ENCODE results near the gene KCNQ5. TPM values are rescaled to one million over a fixed set of nuclear protein-coding genes. Genes with fewer than 3 reads are reported as not detected.

Gene KCNQ5
- total RNA-seq, 1 experiment from 2014 or later: 9.4 TPM

DNA sequence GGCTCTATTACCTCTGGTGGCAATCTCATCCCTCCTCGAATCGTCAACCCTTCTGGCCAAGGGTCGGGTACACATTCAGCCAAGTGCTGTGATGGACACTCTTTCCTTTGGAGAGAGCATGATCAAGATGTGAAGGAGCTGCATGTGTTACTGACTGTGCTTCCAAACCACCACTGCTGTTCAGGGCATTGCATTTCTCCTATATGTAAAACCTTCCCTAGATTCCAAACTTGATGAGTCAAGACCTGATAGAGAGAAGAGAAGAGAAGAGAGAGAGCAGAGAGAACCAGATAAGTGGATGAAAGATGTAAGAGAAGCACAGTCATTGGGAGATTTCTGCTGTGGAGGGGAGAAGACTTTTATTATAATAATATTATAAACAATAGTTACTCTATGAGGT lies 162.2 kb downstream of the KCNQ5 start:
- intact Hi-C loops (cut with micrococcal nuclease; ENCODE audit: unreplicated experiment): no loop called here
- in situ Hi-C loops (cut with HindIII; ENCODE audit: low pct_unique_long_range_greater_than_20kb, low sequenced_read_pairs): no loop called here
- no peak for TF ChIP-seq TCF7L2 (IDR thresholded peaks at IDR 0.05; ENCODE audit: low read depth, low read length)
- TF ChIP-seq SIN3A (IDR thresholded peaks at IDR 0.05; ENCODE audit: borderline replicate concordance, insufficient read depth, low read depth, low read length): no peak
- TF ChIP-seq POLR2AphosphoS5 (IDR thresholded peaks at IDR 0.05; ENCODE audit: low read depth, low read length): no peak
- TF ChIP-seq, protein P1, sequence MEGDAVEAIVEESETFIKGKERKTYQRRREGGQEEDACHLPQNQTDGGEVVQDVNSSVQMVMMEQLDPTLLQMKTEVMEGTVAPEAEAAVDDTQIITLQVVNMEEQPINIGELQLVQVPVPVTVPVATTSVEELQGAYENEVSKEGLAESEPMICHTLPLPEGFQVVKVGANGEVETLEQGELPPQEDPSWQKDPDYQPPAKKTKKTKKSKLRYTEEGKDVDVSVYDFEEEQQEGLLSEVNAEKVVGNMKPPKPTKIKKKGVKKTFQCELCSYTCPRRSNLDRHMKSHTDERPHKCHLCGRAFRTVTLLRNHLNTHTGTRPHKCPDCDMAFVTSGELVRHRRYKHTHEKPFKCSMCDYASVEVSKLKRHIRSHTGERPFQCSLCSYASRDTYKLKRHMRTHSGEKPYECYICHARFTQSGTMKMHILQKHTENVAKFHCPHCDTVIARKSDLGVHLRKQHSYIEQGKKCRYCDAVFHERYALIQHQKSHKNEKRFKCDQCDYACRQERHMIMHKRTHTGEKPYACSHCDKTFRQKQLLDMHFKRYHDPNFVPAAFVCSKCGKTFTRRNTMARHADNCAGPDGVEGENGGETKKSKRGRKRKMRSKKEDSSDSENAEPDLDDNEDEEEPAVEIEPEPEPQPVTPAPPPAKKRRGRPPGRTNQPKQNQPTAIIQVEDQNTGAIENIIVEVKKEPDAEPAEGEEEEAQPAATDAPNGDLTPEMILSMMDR (IDR thresholded peaks at IDR 0.05): no peak
- TF ChIP-seq REST (IDR thresholded peaks at IDR 0.05; ENCODE audit: insufficient read depth in 1 of 2, low read depth in 2 of 2, low read length in 1 of 2): no peak
- Histone ChIP-seq H3K9me3 (ENCODE audit: control insufficient read depth, insufficient read depth, low read depth, low read length) (no peaks in the 10 kb centered on the region), H3K4me3 (ENCODE audit: low read depth in 2 of 2, low read length in 2 of 2) (no peak overlapping the region), H3K4me1 (ENCODE audit: control insufficient read depth, insufficient read depth, low read length) (peaks cover 15% of the 10 kb centered on the region), H3K27me3 (ENCODE audit: control insufficient read depth, insufficient read depth, low read length) (no peaks in the 10 kb centered on the region), H3K36me3 (ENCODE audit: control insufficient read depth, insufficient read depth, low read length) (no peaks in the 10 kb centered on the region), H3K27ac (ENCODE audit: low read length) (no peak overlapping the region; the same call in 1 of the 2 replicates)
- no peak for ATAC-seq
- DNase-seq (ENCODE audit: low read depth, low spot score): no peak
- BruUV-seq (replicated peaks): no TSS peak
- CTCF ChIA-PET: no interaction called here
- POLR2A ChIA-PET: no interaction called here

GRCh38 chr6:72784581-72784980 lies 162.7 kb downstream of the KCNQ5 start:
- ChIA-PET POLR2A (no interaction called here), CTCF (no interaction called here)
- H3K36me3 ChIP-seq (ENCODE audit: control insufficient read depth, insufficient read depth, low read length): no peaks in the 10 kb centered on the region
- no TSS peak for BruUV-seq (replicated peaks)
- no peak for TF ChIP-seq REST (IDR thresholded peaks at IDR 0.05; ENCODE audit: insufficient read depth in 1 of 2, low read depth in 2 of 2, low read length in 1 of 2)
- TF ChIP-seq POLR2AphosphoS5 (IDR thresholded peaks at IDR 0.05; ENCODE audit: low read depth, low read length): no peak
- TF ChIP-seq, protein P1 (IDR thresholded peaks at IDR 0.05): no peak
- no peak for TF ChIP-seq TCF7L2 (IDR thresholded peaks at IDR 0.05; ENCODE audit: low read depth, low read length)
- TF ChIP-seq SIN3A (IDR thresholded peaks at IDR 0.05; ENCODE audit: borderline replicate concordance, insufficient read depth, low read depth, low read length): no peak
- H3K27ac ChIP-seq (ENCODE audit: low read length): no peak overlapping the region; the same call in 1 of the 2 replicates
- no peaks in the 10 kb centered on the region for H3K27me3 ChIP-seq (ENCODE audit: control insufficient read depth, insufficient read depth, low read length)
- DNase-seq (ENCODE audit: low read depth, low spot score): no peak
- no peaks in the 10 kb centered on the region for H3K9me3 ChIP-seq (ENCODE audit: control insufficient read depth, insufficient read depth, low read depth, low read length)
- intact Hi-C loops (cut with micrococcal nuclease; ENCODE audit: unreplicated experiment) (no loop called here), in situ Hi-C loops (cut with HindIII; ENCODE audit: low pct_unique_long_range_greater_than_20kb, low sequenced_read_pairs) (no loop called here)
- ATAC-seq: no peak
- H3K4me1 ChIP-seq (ENCODE audit: control insufficient read depth, insufficient read depth, low read length): peaks cover 15% of the 10 kb centered on the region
- no peak overlapping the region for H3K4me3 ChIP-seq (ENCODE audit: low read depth in 2 of 2, low read length in 2 of 2)

All from Panc1 (cell line).